LNCaP clone FGC (cell line): Measurements from ENCODE around the gene TMEM38B.

ENCODE experiments used
- DNase-seq: peaks from one replicate; pipeline ENCODE4 v3.0.0-alpha.2; 2011; ENCODE audit warnings: low read depth
- H3K4me3 ChIP-seq: 2 replicates; pipeline ENCODE4 v1.5.1; 2011; ENCODE audit warnings: mild to moderate bottlenecking, low read depth, low read length, control low read depth
- CTCF ChIP-seq: IDR thresholded peaks from 2 replicates; pipeline ENCODE4 v1.5.1; 2012; ENCODE audit warnings: mild to moderate bottlenecking; ENCODE audit not compliant: control insufficient read depth, insufficient read depth; ENCODE audit errors: extremely low read depth

Gene TMEM38B, protein sequence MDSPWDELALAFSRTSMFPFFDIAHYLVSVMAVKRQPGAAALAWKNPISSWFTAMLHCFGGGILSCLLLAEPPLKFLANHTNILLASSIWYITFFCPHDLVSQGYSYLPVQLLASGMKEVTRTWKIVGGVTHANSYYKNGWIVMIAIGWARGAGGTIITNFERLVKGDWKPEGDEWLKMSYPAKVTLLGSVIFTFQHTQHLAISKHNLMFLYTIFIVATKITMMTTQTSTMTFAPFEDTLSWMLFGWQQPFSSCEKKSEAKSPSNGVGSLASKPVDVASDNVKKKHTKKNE

DNA sequence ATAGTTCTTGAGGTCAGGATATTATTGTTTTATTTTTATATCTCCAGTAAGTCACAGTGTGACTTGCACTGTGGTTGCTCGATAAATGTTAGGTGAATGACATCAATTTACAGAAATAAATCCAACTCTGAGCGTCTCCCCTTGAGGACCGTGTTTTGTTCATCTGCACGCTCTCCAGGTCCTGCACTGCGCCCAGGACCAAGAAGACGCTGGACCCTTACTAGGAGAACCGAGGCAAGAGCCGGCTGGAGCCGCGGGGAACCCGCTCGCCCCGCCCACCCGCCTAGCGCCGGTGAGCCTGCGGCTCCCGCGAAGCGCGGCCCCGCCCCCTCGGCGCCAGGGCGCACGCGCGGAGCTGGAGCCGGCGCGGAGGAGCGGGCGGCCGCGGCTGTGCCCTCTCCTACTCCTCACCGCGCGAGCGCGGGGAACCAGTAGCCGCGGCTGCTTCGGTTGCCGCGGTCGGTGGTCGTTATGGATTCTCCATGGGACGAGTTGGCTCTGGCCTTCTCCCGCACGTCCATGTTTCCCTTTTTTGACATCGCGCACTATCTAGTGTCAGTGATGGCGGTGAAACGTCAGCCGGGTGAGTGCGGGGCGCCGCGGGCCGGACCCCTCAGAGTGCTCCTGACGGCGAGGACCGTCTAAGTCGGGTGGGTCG lies at the start of gene TMEM38B:
TMEM38B (plus strand) TSS at position 352 of the 658 bp plus-strand sequence; CDS start at position 472, 120 bp downstream.
- H3K4me3 ChIP-seq = peak within 1 kb of the TSS; percentile 67
- no peak for TF ChIP-seq CTCF
- no peak for DNase-seq

DNA sequence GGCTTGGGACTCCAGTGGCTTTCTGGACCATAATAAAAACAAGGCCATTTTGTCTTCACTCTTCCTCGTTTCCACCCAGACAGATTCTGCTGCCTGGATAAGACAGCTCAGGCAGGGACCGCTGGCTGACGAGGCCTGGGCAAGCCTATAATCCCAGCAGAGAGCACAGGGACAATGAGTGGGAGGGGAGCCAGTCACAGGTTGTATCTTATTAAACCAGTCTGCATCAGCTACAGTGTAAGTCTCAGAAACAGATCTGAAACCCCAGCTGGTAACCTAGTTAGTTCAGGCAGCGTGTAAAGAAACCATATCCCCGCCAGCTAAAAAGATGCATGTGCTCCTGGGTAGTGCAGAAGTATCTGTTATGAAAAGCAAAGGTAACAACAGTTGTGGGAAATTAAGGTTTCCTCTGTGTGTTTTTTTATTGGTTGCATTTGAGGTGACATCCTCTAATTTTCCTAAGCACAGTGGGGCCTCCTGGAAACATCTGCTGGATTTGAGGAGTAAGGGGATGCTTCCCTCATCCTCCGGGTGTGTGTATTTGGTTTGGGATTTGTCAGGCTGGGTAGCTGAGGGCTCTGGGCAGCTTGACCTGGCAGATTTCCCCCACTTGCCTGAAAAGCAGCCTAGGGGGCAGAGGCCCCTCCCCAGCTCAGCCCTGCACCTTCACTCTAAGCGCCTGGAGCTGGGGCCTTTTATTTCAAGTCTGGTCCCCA lies 47.3 kb upstream of the TMEM38B start:
- H3K4me3 ChIP-seq = no peak overlapping the region
- DNase-seq = no peak
- no peak for TF ChIP-seq CTCF

GRCh38 chr9:105647595-105648349 lies 46.6 kb upstream of the TMEM38B start:
- DNase-seq = no peak
- no peak overlapping the region for H3K4me3 ChIP-seq
- TF ChIP-seq CTCF = no peak

GRCh38 chr9:105651806-105652205 lies 42.5 kb upstream of the TMEM38B start:
- DNase-seq = no peak
- TF ChIP-seq CTCF = no peak
- no peak overlapping the region for H3K4me3 ChIP-seq

DNA sequence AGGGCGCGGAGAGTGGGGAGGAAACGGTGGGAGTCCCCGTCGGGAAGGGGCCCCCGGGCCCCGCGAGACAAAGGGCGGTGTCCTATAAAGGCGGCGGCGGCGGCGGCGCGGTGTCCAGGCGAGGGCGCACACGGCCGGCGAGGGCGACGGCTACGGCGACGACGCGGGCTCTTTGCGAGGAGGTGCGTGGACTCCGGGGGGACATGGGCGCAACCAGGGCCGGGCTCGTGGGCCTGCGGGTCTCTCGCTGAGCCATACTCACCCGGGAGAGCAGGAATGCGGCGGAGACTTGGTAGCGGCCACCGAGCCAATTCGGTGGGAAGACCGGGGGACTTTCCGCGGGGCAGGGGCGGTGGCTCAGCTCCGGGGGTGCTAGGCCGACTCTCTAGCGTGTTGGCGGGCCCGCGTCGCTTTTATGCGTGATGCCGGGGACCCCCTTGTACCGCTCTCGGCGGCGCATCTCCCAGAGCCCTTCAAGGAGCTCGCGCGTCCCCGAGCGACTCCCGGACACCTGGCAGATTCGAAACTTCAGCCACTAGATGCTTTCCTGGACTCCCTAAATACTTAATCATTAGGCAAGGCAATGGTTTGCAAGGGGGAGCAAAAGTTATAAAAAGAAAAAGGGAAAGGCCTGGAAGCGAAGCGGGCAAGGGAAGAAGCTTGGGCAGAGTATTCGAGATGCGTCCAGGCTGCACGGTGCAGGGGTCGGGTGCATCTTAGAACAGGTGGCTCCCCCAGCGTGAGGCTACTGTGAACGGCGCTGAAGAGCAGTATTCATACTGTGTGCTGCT lies 38.0 kb upstream of the TMEM38B start:
- peak overlapping the region; percentile 39 for H3K4me3 ChIP-seq
- peak; percentile 74 for TF ChIP-seq CTCF
- no peak for DNase-seq

- DNase-seq = no peak
- TF ChIP-seq CTCF = no peak
- H3K4me3 ChIP-seq = no peak overlapping the region
These were observed 36.0 kb upstream of the TMEM38B start for GRCh38 chr9:105658351-105658750.
